Heart left ventricle (tissue), 13 donors: Measurements from ENCODE around the gene PRCC.

ENCODE experiments used
- CTCF ChIP-seq, 12 donors: fragments of 200-600 bp; sonication (generic) in 4 of 12; IDR thresholded peaks; one replicate each; pipeline versions ENCODE4 v1.5.0 to v1.8.0; 2018 to 2022; ENCODE audit warnings: antibody characterized with exemption in 12 of 12, mild to moderate bottlenecking in 5 of 12
- POLR2A ChIP-seq, 2 donors: fragments of 450-650 bp; IDR thresholded peaks; one replicate each; pipeline ENCODE4 v1.6.1; 2017; ENCODE audit warnings: antibody characterized with exemption in 2 of 2, mild to moderate bottlenecking in 2 of 2, moderate library complexity in 2 of 2
- donor health status: ischemic (EF 13 %, LVEDD 7.1; RV severe dilation, severe dysfunction).
- donor health status: DM: no; HTN: yes; CAD: no.
- donor health status: DM: no; HTN: no; CAD: no.
- donor health status: ischemic (EF 25% LVEDD 6.9; RV normal size, moderate dysfunction).
- donor health status: ischemic (EF 25% LVEDD 5.7; RV mildly dilated, moderate dysfunction).
- donor health status: ischemic (EF 35%, LVEDD 5.7; RV mildly dilated, moderate dysfunction).
- donor health status: nonischemic (EF 11% LVEDD 7.7; RV severe dilation, severe dysfunction).
- donor health status: DM: yes; HTN: yes; CAD: no.
- donor health status: PGD.
- donor health status: ischemic (EF 29% LVEDD 5.4; RV normal size, mild dysfunction).
- donor health status: nonischemic (EF 23%, LVEDD 6.1; RV moderate dilation, normal function).

GRCh38 chr1:156743367-156744302, 23.7 kb upstream of the PRCC start:
- TF ChIP-seq CTCF (IDR thresholded peaks at IDR 0.05) (no peak), POLR2A (IDR thresholded peaks at IDR 0.05) (no peak)
